Right lobe of liver (tissue), 4 donors: ENCODE data around the gene ATG2A.
"Not testable (repeated sequence)": the region's sequence is repeated elsewhere in the genome, so short reads cannot be mapped to it uniquely, and the experiment has no call there.

Source experiments
- POLR2A ChIP-seq: fragments of 450-650 bp; IDR thresholded peaks from one replicate; pipeline ENCODE4 v1.6.1; 2017; ENCODE audit warnings: antibody characterized with exemption, mild to moderate bottlenecking
- TF ChIP-seq, protein P1 (sequence below), 4 donors: fragments of 200-600 bp in 3 of 4; fragments of 450-650 bp in 1 of 4; IDR thresholded peaks; one replicate each; pipeline versions ENCODE4 v1.5.1 to v1.8.0; 2016 to 2022; ENCODE audit warnings: antibody characterized with exemption in 4 of 4, mild to moderate bottlenecking in 2 of 4
- donor health status: DM: no; HTN: no; CAD: no.
- donor health status: DM: no; HTN: no; CAD: no.
- donor health status: DM: no; HTN: yes; CAD: no.

DNA sequence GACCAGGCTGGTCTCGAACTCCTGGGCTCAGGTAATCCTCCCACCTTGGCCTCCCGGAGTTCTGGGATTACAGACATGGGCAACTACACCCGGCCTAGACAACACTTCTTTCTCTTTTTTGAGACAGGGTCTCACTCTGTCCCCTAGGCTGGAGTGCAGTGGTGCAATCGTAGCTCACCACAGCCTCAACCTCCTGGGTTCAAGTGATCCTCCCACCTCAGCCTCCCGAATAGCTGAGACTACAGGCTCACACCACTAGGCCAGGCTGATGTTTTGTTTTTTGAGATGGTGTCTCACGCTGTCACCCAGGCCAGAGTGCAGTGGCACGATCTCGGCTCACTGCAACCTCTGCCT, 71.3 kb downstream of the ATG2A start:
- TF ChIP-seq, protein P1, sequence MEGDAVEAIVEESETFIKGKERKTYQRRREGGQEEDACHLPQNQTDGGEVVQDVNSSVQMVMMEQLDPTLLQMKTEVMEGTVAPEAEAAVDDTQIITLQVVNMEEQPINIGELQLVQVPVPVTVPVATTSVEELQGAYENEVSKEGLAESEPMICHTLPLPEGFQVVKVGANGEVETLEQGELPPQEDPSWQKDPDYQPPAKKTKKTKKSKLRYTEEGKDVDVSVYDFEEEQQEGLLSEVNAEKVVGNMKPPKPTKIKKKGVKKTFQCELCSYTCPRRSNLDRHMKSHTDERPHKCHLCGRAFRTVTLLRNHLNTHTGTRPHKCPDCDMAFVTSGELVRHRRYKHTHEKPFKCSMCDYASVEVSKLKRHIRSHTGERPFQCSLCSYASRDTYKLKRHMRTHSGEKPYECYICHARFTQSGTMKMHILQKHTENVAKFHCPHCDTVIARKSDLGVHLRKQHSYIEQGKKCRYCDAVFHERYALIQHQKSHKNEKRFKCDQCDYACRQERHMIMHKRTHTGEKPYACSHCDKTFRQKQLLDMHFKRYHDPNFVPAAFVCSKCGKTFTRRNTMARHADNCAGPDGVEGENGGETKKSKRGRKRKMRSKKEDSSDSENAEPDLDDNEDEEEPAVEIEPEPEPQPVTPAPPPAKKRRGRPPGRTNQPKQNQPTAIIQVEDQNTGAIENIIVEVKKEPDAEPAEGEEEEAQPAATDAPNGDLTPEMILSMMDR (IDR thresholded peaks at IDR 0.05): not testable (repeated sequence)
- TF ChIP-seq POLR2A: not testable (repeated sequence)
